NCI-H1105 treated with DMSO at 0.1 percent for 48 hours (cell line): ENCODE results near the gene PSG1.
A peak's percentile ranks its signal among the peaks of the same experiment; 100 is the strongest.
"Not testable (repeated sequence)": the region's sequence is repeated elsewhere in the genome, so short reads cannot be mapped to it uniquely, and the experiment has no call there.

Experiments
- DNase-seq: peaks from one replicate; lab custom pipeline; 2025; lab: John Stamatoyannopoulos, UW

Gene PSG1

GRCh38 chr19:42879613-42880012 is at the start of gene PSG1:
Gene PSG1 (minus strand): TSS chr19:42879713. CDS start chr19:42879581, 132 bp downstream.
- no peak for DNase-seq

DNA sequence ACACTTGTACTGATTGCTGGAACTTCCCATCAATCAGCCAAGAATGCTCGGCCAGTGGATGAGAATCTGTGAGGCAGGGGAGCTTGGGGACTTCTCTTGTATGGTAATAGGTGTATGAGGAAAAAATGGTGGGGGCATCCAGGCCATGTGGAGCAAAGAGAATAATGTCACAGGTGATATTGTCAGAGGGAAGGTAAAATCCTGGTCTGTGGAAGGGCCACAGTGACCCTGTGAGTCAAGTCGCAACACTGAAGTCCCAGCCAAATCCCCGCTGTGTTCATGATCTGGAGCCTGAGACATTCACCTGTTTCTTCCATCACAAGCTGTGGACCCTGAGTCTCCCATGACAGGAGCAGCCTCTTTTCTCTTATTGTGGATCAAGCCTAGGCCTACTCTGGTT is 49.4 kb upstream of the PSG1 start:
- DNase-seq = no peak

DNA sequence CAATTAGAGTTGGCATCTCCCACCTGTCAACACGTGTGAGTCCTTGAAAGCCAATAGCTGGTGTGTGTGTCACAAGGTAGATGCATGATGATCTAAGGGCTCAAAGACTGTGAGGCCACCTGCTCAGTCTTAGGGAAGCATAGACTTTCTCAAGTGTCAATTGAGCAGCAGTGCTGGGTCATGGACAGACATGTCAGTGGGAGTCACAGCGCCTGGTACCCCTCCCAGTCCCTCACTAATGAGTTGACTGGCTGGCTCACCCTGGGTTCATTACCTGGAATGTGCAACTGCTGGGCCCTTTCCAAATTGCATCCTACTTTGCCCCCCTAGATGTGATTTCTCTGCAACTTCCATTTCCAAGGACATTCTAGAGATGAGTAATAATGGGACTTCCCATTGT is 47.3 kb upstream of the PSG1 start:
- no peak for DNase-seq

GRCh38 chr19:42923106-42923505 is 43.6 kb upstream of the PSG1 start:
- peak; percentile 35 for DNase-seq

- DNase-seq = not testable (repeated sequence)
These were observed 41.5 kb upstream of the PSG1 start for GRCh38 chr19:42920971-42921370.

GRCh38 chr19:42919757-42920079 is 40.2 kb upstream of the PSG1 start:
- DNase-seq = no peak

DNA sequence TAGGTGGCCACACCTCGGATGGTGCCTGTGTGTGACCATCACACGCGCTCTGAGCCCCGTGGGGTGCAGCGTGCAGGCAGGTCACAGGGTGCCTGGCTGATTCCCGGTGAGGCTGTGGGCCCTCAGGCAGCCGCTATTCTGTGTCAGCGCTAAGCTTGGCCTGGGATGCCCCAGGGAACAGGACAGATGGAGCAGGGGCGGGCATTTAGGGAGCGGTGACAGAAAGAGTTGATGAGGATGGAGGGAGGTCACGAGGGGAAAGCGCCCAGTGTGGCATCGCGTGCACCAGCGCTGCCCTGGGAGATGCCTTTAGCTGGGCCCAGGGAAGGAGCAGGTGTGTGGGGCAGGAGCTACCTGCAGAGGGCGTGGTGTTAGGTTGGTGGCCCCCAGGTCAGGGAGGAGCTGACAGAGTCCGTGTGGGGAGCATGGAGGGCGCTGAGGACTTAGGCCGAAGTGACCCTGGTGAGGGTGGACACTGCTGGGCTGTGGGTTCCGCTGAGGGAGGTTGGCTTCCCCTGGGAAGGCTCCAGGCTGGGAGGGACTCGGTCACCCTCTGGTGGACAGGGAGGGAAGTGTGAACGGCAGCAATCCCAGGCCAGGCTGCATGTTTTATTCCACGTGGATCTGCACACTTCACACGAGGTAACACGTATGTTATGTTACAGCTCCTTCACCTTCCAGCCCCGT is 39.7 kb upstream of the PSG1 start:
- not testable (repeated sequence) for DNase-seq

DNA sequence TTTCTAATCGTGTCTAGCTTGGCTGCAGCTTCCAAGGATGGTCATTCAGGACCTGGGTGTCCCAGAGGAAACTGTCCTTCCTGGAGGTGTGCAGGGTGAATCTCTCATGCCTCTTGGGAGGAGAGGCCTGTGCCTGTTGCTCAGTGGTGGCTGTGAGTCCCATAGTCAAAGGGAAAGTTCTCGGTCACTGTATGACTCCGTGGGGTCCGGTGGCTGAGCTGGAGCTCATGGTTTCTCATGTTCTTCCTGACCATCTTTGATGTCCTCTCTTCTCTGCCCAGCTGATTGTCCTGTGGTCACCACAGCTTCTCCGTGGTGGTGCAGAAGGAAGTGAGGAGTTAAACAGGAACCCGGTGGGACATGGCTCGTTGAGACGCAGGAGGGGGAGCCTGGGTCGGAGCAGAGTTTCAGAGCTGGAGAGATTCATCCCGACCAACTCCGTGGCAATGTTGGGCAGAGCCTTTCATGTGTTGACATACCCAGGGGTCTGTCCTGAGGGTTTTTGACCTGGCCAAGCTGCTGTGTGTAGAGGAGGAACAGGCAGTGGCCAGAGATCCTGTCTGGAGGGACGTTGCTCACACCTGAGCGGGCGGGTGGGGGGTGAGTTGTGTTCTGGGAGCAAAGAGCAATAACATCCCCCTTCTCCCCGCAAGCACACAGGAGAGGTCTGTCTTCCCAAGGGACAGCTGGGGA is 39.0 kb upstream of the PSG1 start:
- not testable (repeated sequence) for DNase-seq

GRCh38 chr19:42917634-42918033 is 38.1 kb upstream of the PSG1 start, which contains the start of gene PSG6:
Gene PSG6 (minus strand): TSS chr19:42917894. CDS start chr19:42917792, 102 bp downstream.
- not testable (repeated sequence) for DNase-seq

- DNase-seq = not testable (repeated sequence)
These were observed 37.4 kb upstream of the PSG1 start for GRCh38 chr19:42916931-42917330.

DNA sequence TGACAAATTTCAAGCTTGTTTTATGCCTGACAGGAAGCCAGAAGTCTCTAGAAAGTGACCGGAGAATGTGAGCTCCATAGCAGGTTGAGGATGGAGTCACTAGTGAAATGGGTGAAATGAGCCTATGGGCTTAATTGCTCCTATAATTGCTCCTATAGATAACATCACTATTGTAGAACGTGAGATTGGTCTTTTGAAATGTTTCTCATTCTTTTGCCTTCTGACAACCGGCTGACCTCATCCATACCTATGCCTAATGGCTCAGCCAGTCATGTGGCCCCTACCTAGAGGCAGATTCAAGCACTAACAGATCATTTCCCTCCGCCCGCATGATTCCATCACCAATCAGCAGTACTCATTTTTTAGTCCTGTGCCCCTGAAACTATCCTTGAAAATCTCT is 34.0 kb upstream of the PSG1 start:
- not testable (repeated sequence) for DNase-seq

GRCh38 chr19:42912941-42913340 is 33.4 kb upstream of the PSG1 start:
- DNase-seq = not testable (repeated sequence)

GRCh38 chr19:42911731-42912130 is 32.2 kb upstream of the PSG1 start:
- DNase-seq = not testable (repeated sequence)

DNA sequence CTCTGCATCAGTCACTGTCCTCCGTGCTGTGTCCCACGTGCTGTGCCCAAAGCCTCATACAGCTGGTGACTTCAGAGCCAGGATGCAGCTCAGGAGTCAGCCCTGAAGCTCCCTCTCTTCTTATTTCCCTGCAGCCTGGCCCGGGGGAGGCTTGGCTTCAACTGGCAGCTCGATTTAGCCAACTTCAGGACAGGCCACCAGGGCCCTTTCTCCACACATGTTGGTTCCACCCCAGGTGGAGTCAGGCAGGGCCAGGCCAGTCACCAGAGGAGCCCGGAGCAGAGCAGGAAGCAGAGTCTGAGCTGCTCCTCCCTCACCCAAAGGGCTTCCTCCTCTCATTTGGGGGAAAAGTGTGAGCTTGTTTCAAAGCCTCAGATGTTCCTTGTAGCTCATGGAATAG is 26.6 kb upstream of the PSG1 start:
- DNase-seq = not testable (repeated sequence)

DNA sequence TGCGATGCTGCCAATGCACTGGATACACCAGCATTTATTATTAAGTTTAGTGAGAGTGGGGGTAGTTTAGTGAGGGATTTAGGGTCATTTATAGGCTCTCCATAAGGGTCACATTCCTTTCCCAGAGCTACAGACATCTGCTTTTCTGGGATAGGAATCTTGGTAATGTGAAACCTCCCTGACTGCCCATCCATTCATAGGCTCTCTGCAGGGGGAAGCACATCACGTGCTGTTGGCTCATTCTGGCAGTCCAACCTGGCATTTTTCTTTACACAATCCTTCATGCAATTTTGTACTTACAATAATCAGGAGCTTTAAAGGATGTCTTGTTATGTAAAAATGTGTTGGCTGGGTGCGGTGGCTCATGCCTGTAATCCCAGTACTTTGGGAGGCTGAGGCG is 21.0 kb upstream of the PSG1 start:
- not testable (repeated sequence) for DNase-seq

DNA sequence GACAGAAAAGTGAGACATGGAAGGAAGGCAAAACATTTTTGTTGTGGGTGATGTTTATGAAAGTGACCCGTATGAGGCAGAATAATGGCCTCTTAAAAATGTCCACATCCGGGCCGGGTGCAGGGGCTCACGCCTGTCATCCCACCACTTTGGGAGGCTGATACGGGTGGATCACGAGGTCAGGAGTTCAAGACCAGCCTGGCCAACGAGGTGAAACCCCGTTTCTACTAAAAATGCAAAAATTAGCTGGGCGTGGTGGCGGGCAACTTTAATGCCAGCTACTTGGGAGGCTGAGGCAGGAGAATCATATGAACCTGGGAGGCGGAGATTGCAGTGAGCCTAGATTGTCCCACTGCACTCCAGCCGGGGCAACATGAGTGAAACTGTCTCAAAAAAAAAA is 20.2 kb upstream of the PSG1 start:
- not testable (repeated sequence) for DNase-seq

- DNase-seq = not testable (repeated sequence)
These were observed 19.6 kb upstream of the PSG1 start for GRCh38 chr19:42899110-42899509.

GRCh38 chr19:42898656-42899055 is 19.1 kb upstream of the PSG1 start:
- DNase-seq = not testable (repeated sequence)

DNA sequence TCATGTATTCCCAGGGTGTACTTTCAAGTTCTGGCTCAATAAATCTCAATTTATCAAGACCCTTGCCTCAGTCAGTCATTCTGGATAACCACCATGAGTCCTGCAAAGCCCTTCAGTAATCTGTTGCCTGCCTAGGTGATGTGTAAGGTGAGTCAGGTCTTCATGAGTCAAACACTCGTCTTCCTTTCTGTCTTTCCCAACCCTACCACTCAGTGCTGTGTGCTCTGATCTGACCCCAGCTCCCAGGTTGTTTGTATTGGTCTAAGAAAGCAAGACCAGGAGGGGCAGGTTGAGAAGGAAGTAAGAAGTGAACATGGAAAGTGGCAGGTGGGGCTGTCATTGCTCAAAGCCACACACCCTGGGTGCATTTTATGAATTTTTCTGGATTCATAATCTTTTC is 18.2 kb upstream of the PSG1 start:
- DNase-seq = not testable (repeated sequence)

GRCh38 chr19:42890446-42890845 is 10.9 kb upstream of the PSG1 start:
- not testable (repeated sequence) for DNase-seq

- DNase-seq = not testable (repeated sequence)
These were observed 8.4 kb upstream of the PSG1 start for GRCh38 chr19:42887876-42888445.

DNA sequence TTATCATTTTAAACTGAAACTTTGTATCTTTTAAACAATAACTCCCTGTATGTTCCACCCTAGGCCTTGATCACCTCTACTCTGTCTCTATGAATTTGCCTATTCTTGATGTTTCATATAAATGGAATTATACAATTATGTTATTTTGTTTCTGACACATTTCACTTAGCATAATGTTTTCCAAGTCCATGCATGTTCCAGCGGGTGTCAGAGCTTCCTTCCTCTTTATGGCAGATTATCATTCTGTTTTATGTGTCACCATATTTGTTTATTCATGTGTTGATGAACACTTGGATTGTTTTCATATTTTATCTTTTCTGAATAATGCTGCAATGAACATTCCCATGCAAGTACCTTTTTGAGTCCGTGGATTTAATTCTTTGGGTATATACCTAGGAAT is 3.2 kb upstream of the PSG1 start:
- DNase-seq = not testable (repeated sequence)

DNA sequence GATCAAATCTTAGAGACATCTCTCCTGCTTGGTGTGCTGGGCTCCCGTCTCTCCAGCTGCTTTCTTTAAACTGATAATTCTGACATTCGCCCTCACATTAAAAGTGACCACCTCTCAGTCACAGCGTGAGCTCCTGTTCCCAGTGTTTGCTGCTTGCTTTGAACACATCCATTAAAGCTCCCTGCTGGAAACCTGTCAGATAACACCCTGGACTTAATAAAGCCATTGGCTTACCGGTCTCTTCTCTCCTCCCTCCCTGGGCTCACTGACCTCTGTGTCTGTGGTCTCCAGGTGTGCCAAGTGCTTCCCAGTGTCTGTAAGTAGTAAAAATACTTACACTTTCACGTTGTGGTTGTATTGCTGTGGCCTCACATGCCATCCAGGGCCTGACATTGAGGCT is 2.5 kb upstream of the PSG1 start:
- not testable (repeated sequence) for DNase-seq
